DMS 273 treated with DMSO at 0.1 percent for 48 hours (cell line): ENCODE results near the gene CHCHD6.

ENCODE experiments used
- DNase-seq: peaks from one replicate; lab custom pipeline; 2025; lab: John Stamatoyannopoulos, UW

Gene CHCHD6

GRCh38 chr3:126941721-126942270 lies 237.8 kb downstream of the CHCHD6 start:
- no peak for DNase-seq

- DNase-seq, result no peak
These were observed 240.3 kb downstream of the CHCHD6 start for GRCh38 chr3:126944089-126944965.

GRCh38 chr3:126945171-126945721 lies 241.2 kb downstream of the CHCHD6 start:
- DNase-seq, result no peak

- no peak for DNase-seq
These were observed 241.9 kb downstream of the CHCHD6 start for GRCh38 chr3:126945891-126946290.

- DNase-seq, result no peak
These were observed 242.4 kb downstream of the CHCHD6 start for GRCh38 chr3:126946405-126946804.

GRCh38 chr3:126947429-126947828 lies 243.4 kb downstream of the CHCHD6 start:
- no peak for DNase-seq

GRCh38 chr3:126948980-126949535 lies 245.0 kb downstream of the CHCHD6 start:
- DNase-seq, result peak; percentile 53

- no peak for DNase-seq
These were observed 247.5 kb downstream of the CHCHD6 start for GRCh38 chr3:126951561-126951960.

GRCh38 chr3:126952261-126952982 lies 248.4 kb downstream of the CHCHD6 start:
- no peak for DNase-seq

GRCh38 chr3:126952983-126953660 lies 249.1 kb downstream of the CHCHD6 start:
- no peak for DNase-seq

GRCh38 chr3:126954141-126954842 lies 250.3 kb downstream of the CHCHD6 start:
- DNase-seq, result no peak

- no peak for DNase-seq
These were observed 251.2 kb downstream of the CHCHD6 start for GRCh38 chr3:126955004-126955790.

GRCh38 chr3:126956361-126956760 lies 252.3 kb downstream of the CHCHD6 start:
- DNase-seq, result no peak

- no peak for DNase-seq
These were observed 253.0 kb downstream of the CHCHD6 start for GRCh38 chr3:126956866-126957650.

- no peak for DNase-seq
These were observed 254.0 kb downstream of the CHCHD6 start for GRCh38 chr3:126957776-126958637.

GRCh38 chr3:126958638-126959085 lies 254.6 kb downstream of the CHCHD6 start:
- DNase-seq, result no peak

GRCh38 chr3:126959136-126959920 lies 255.3 kb downstream of the CHCHD6 start:
- DNase-seq, result no peak
